HCT116 (cell line): ENCODE measurements around the gene STAMBPL1. TPM values are rescaled to one million over a fixed set of nuclear protein-coding genes. Genes with fewer than 3 reads are reported as not detected.

Source experiments
- ATAC-seq: fragments of 200-7000 bp; cut with Tn5 transposase; 2 replicates; pipeline ENCODE4 v1.9.1; 2020; ENCODE audit warnings: mild to moderate bottlenecking, moderate library complexity
- BruUV-seq: library from RNA; stranded (reverse); fragments of 400-500 nt; replicated peaks from 2 replicates; lab custom pipeline; 2021; lab: Mats Ljungman, UMichigan
- CTCF ChIA-PET: fragments of 300-600 bp; sonication (Branson Sonifier 250); formaldehyde crosslinking; loops from one replicate; lab custom pipeline; 2021; ENCODE audit warnings: antibody characterized with exemption; lab: Charles Lee
- POLR2A ChIA-PET: fragments of 300-600, 350-600 bp; sonication (Branson Sonifier 250); formaldehyde crosslinking; loops from one replicate; lab custom pipeline; 2021; ENCODE audit warnings: antibody characterized with exemption; lab: Charles Lee
- RAD21 ChIA-PET, 2 experiments: fragments of 300-600 bp; sonication (Branson Sonifier 250); formaldehyde crosslinking; loops; one replicate each; lab custom pipeline; 2023; ENCODE audit warnings: low total read pairs in 2 of 2; ENCODE audit not compliant: uncharacterized antibody in 2 of 2, unreplicated experiment in 2 of 2, low non-redundant PET in 1 of 2; lab: Charles Lee
- DNase-seq: peaks from one replicate; pipeline ENCODE4 v3.0.0-alpha.2; 2010; ENCODE audit warnings: low read depth, low spot score
- H2AFZ ChIP-seq: fragments of 200-600 bp; shearing (Covaris generic), sonication (generic); 2 replicates; pipeline ENCODE4 v1.6.1; 2017; ENCODE audit warnings: low read depth, mixed run types, mixed read lengths, antibody characterized with exemption, low read length; ENCODE audit not compliant: poor library complexity, severe bottlenecking
- H3K27ac ChIP-seq: 2 replicates; pipeline ENCODE4 v1.5.1; 2012; ENCODE audit warnings: low read depth, low read length
- H3K27me3 ChIP-seq: fragments of 200-600 bp; sonication (generic); 2 replicates; pipeline ENCODE4 v1.6.1; 2016; ENCODE audit warnings: mixed run types, low read length, mixed read lengths; ENCODE audit not compliant: insufficient read depth
- H3K36me3 ChIP-seq, 2 experiments: fragments of 200-500 bp in 1 of 2; fragments of 200-600 bp in 1 of 2; sonication (Bioruptor generic) in 1 of 2; sonication (generic) in 1 of 2; 2 replicates each; pipeline versions ENCODE4 v1.5.1 to v1.6.1; 2014 to 2016; ENCODE audit warnings: low read length in 2 of 2, inconsistent platforms in 1 of 2, mixed read lengths in 1 of 2, mixed run types in 1 of 2; ENCODE audit not compliant: insufficient read depth in 2 of 2, control insufficient read depth in 1 of 2
- H3K4me1 ChIP-seq, 2 experiments: fragments of 200-600 bp in 1 of 2; sonication (generic) in 1 of 2; 2 replicates each; pipeline versions ENCODE4 v1.5.1 to v1.6.1; 2012 to 2017; ENCODE audit warnings: low read length in 2 of 2, inconsistent platforms in 1 of 2, mild to moderate bottlenecking in 1 of 2, mixed read lengths in 1 of 2, mixed run types in 1 of 2, moderate library complexity in 1 of 2; ENCODE audit not compliant: insufficient read depth in 2 of 2, control insufficient read depth in 1 of 2
- H3K4me2 ChIP-seq: fragments of 200-600 bp; sonication (generic); 2 replicates; pipeline ENCODE4 v1.6.1; 2017; ENCODE audit warnings: mixed run types, low read length, mixed read lengths
- H3K4me3 ChIP-seq, 2 experiments: fragments of 200-600 bp in 1 of 2; sonication (generic) in 1 of 2; replicated peaks in 1 of 2; 2 replicates each; pipeline ENCODE4 v1.5.1; 2011 to 2016; ENCODE audit warnings: low read length in 2 of 2, control low read depth in 1 of 2, low read depth in 1 of 2, mild to moderate bottlenecking in 1 of 2, mixed read lengths in 1 of 2, mixed run types in 1 of 2
- H3K79me2 ChIP-seq: fragments of 200-600 bp; sonication (generic); 2 replicates; pipeline ENCODE4 v1.6.1; 2017; ENCODE audit warnings: mild to moderate bottlenecking, mixed run types, low read length, moderate library complexity, mixed read lengths; ENCODE audit not compliant: insufficient read depth
- H3K9ac ChIP-seq: fragments of 200-600 bp; sonication (generic); 2 replicates; pipeline ENCODE4 v1.6.1; 2016; ENCODE audit warnings: low read length, mixed read lengths
- H3K9me2 ChIP-seq: fragments of 200-600 bp; sonication (generic), shearing (Covaris generic); 2 replicates; pipeline ENCODE4 v1.6.1; 2017; ENCODE audit warnings: mixed run types, mild to moderate bottlenecking, moderate library complexity; ENCODE audit not compliant: insufficient read depth
- H3K9me3 ChIP-seq, 2 experiments: fragments of 200-500 bp in 1 of 2; fragments of 200-600 bp in 1 of 2; sonication (Bioruptor generic) in 1 of 2; sonication (generic) in 1 of 2; 2 replicates each; pipeline ENCODE4 v1.6.1; 2014 to 2017; ENCODE audit warnings: low read length in 2 of 2, mixed read lengths in 2 of 2, inconsistent platforms in 1 of 2, low read depth in 1 of 2, mild to moderate bottlenecking in 1 of 2, mixed run types in 1 of 2, moderate library complexity in 1 of 2; ENCODE audit not compliant: control insufficient read depth in 1 of 2, insufficient read depth in 1 of 2
- H4K20me1 ChIP-seq: fragments of 200-600 bp; sonication (generic), shearing (Covaris generic); 2 replicates; pipeline ENCODE4 v1.6.1; 2017; ENCODE audit warnings: mixed run types, mild to moderate bottlenecking, moderate library complexity; ENCODE audit not compliant: insufficient read depth
- CBX3 ChIP-seq: IDR thresholded peaks from 2 replicates; pipeline ENCODE4 v1.6.1; 2012; ENCODE audit warnings: low read depth
- CEBPB ChIP-seq: IDR thresholded peaks from 2 replicates; pipeline ENCODE4 v1.6.1; 2012; ENCODE audit warnings: low read depth
- EGR1 ChIP-seq: IDR thresholded peaks from 2 replicates; pipeline ENCODE4 v1.6.1; 2012; ENCODE audit warnings: low read depth
- ELF1 ChIP-seq: IDR thresholded peaks from 2 replicates; pipeline ENCODE4 v1.6.1; 2012; ENCODE audit warnings: low read depth, borderline replicate concordance
- EZH2phosphoT487 ChIP-seq: fragments of 200-600 bp; IDR thresholded peaks from 2 replicates; pipeline ENCODE4 v1.6.1; 2018; ENCODE audit warnings: antibody characterized with exemption, borderline replicate concordance
- FOSL1 ChIP-seq: IDR thresholded peaks from 2 replicates; pipeline ENCODE4 v1.6.1; 2012; ENCODE audit warnings: low read depth
- JUND ChIP-seq: IDR thresholded peaks from 2 replicates; pipeline ENCODE4 v1.6.1; 2012
- POLR2A ChIP-seq: IDR thresholded peaks from 2 replicates; pipeline ENCODE4 v1.7.0; 2011; ENCODE audit warnings: borderline replicate concordance; ENCODE audit not compliant: insufficient read depth, insufficient read length; ENCODE audit errors: extremely low read depth
- RAD21 ChIP-seq: IDR thresholded peaks from 2 replicates; pipeline ENCODE4 v1.6.1; 2012; ENCODE audit warnings: low read depth, mild to moderate bottlenecking
- SIN3A ChIP-seq: IDR thresholded peaks from 2 replicates; pipeline ENCODE4 v1.6.1; 2012; ENCODE audit warnings: low read depth
- SP1 ChIP-seq: IDR thresholded peaks from 2 replicates; pipeline ENCODE4 v1.6.1; 2012; ENCODE audit warnings: low read depth
- SRF ChIP-seq: IDR thresholded peaks from 2 replicates; pipeline ENCODE4 v1.6.1; 2012; ENCODE audit warnings: low read depth
- YY1 ChIP-seq: IDR thresholded peaks from 2 replicates; pipeline ENCODE4 v1.6.1; 2011; ENCODE audit warnings: low read length, low read depth, moderate library complexity, mild to moderate bottlenecking; ENCODE audit not compliant: insufficient replicate concordance; ENCODE audit errors: extremely low read depth
- ZBTB33 ChIP-seq: IDR thresholded peaks from 2 replicates; pipeline ENCODE4 v1.6.1; 2011; ENCODE audit warnings: mild to moderate bottlenecking, low read length, moderate library complexity; ENCODE audit not compliant: insufficient replicate concordance; ENCODE audit errors: extremely low read depth
- ZFX ChIP-seq: fragments of 450-650 bp; IDR thresholded peaks from 2 replicates; pipeline ENCODE4 v1.6.1; 2017
- ZNF274 ChIP-seq: fragments of 200-500 bp; sonication (Bioruptor generic); IDR thresholded peaks from 2 replicates; pipeline ENCODE4 v1.6.1; 2014; ENCODE audit warnings: mild to moderate bottlenecking, low read depth, low read length, inconsistent platforms
- intact Hi-C: fragments of 100-400 bp; cut with micrococcal nuclease; formaldehyde crosslinking; loops from 2 replicates; pipeline ENCODE4 v1.10.0; 2022
- total RNA-seq: library from RNA; stranded (reverse); gene quantifications from one replicate; pipeline ENCODE4 v1.2.1, GENCODE V29; 2021; ENCODE audit not compliant: unreplicated experiment
- TF ChIP-seq, protein P1 (sequence below), 3 experiments: fragments of 200-600 bp in 1 of 3; sonication (generic) in 1 of 3; IDR thresholded peaks in 2 of 3; conservative IDR thresholded peaks in 1 of 3; 2 replicates each; pipeline ENCODE4 v1.5.1; 2012 to 2017; ENCODE audit warnings: low read depth in 2 of 3, low read length in 2 of 3, antibody characterized with exemption in 1 of 3, borderline replicate concordance in 1 of 3, control low read depth in 1 of 3, mild to moderate bottlenecking in 1 of 3, mixed read lengths in 1 of 3, mixed run types in 1 of 3, moderate library complexity in 1 of 3; ENCODE audit not compliant: insufficient read depth in 1 of 3
- TF ChIP-seq, protein P2 (sequence below): IDR thresholded peaks from 2 replicates; pipeline ENCODE4 v1.6.1; 2012
- TF ChIP-seq, protein P3 (sequence below): IDR thresholded peaks from 2 replicates; pipeline ENCODE4 v1.6.1; 2012

STAMBPL1 gene
- total RNA-seq, 1 experiment from 2014 or later: 11.0 TPM

- Histone ChIP-seq H3K4me3 (no peak overlapping the region), H3K4me1 (peaks cover 0 to 3% of the 10 kb centered on the region in 2 experiments; a peak in 1 of 4 replicates), H3K79me2 (no peaks in the 10 kb centered on the region), H3K4me2 (no peak overlapping the region), H3K27me3 (no peaks in the 10 kb centered on the region), H3K36me3 (no peaks in the 10 kb centered on the region), H3K9me2 (peaks cover 3% of the 10 kb centered on the region; the same call in 1 of the 2 replicates), H4K20me1 (no peaks in the 10 kb centered on the region), H2AFZ (no peak overlapping the region)
- intact Hi-C loops: no loop called here
- CTCF ChIA-PET: no interaction called here
- DNase-seq (no peak), ATAC-seq (no peak)
- RAD21 ChIA-PET: no interaction called here
- no TSS peak for BruUV-seq
- TF ChIP-seq, protein P1, sequence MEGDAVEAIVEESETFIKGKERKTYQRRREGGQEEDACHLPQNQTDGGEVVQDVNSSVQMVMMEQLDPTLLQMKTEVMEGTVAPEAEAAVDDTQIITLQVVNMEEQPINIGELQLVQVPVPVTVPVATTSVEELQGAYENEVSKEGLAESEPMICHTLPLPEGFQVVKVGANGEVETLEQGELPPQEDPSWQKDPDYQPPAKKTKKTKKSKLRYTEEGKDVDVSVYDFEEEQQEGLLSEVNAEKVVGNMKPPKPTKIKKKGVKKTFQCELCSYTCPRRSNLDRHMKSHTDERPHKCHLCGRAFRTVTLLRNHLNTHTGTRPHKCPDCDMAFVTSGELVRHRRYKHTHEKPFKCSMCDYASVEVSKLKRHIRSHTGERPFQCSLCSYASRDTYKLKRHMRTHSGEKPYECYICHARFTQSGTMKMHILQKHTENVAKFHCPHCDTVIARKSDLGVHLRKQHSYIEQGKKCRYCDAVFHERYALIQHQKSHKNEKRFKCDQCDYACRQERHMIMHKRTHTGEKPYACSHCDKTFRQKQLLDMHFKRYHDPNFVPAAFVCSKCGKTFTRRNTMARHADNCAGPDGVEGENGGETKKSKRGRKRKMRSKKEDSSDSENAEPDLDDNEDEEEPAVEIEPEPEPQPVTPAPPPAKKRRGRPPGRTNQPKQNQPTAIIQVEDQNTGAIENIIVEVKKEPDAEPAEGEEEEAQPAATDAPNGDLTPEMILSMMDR (IDR thresholded peaks at IDR 0.05 in 2 of 3, conservative IDR thresholded peaks at IDR 0.05 in 1 of 3; ENCODE audit: borderline replicate concordance in 1 of 3, insufficient read depth in 1 of 3, low read depth in 2 of 3, low read length in 2 of 3): no peak
- no peak for TF ChIP-seq RAD21
- TF ChIP-seq FOSL1: no peak
- no peak for TF ChIP-seq ELF1
- TF ChIP-seq, protein P2, sequence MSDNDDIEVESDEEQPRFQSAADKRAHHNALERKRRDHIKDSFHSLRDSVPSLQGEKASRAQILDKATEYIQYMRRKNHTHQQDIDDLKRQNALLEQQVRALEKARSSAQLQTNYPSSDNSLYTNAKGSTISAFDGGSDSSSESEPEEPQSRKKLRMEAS: no peak
- no peak for TF ChIP-seq EZH2phosphoT487
- TF ChIP-seq JUND: no peak
- TF ChIP-seq ZFX: no peak
- TF ChIP-seq EGR1: no peak
- no peak for TF ChIP-seq YY1
- no peak for TF ChIP-seq CBX3
- no peak for TF ChIP-seq SIN3A
- no peak for TF ChIP-seq CEBPB
- no peak for TF ChIP-seq ZBTB33
- TF ChIP-seq POLR2A: no peak
- TF ChIP-seq SRF: no peak
- TF ChIP-seq ZNF274: no peak
- TF ChIP-seq, protein P3, sequence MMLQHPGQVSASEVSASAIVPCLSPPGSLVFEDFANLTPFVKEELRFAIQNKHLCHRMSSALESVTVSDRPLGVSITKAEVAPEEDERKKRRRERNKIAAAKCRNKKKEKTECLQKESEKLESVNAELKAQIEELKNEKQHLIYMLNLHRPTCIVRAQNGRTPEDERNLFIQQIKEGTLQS: no peak
- no peak for TF ChIP-seq SP1
- TF ChIP-seq, all 23 proteins: peak for 0
- POLR2A ChIA-PET: no interaction called here
- H3K9me3 ChIP-seq: no peaks in the 10 kb centered on the region
- no peak overlapping the region for H3K27ac ChIP-seq
- H3K9ac ChIP-seq: no peak overlapping the region
Measured at GRCh38 chr10:88861036-88861435, 19.0 kb upstream of the STAMBPL1 start.
